Measurements from ENCODE around the gene HAPSTR1.

DNA sequence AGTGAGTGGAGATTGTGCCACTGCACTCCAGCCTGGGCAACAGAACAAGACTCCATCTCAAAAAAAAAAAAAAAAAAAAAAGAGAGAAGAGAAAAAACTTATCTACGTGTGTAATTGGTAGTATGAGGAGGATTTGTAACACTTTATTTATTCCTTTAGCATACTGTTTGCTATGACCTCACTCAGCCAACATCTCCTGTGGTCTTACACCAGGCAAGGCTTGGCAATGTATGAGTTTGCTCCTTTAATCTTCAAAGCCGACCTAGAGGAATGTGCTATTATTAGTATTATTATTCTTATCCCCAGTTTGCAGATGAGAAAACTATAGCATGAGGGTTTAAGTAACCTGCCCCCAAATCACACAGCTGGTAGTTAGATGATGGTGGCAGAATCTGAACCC is 35.8 kb upstream of the HAPSTR1 start:
- TF ChIP-seq, protein P1, sequence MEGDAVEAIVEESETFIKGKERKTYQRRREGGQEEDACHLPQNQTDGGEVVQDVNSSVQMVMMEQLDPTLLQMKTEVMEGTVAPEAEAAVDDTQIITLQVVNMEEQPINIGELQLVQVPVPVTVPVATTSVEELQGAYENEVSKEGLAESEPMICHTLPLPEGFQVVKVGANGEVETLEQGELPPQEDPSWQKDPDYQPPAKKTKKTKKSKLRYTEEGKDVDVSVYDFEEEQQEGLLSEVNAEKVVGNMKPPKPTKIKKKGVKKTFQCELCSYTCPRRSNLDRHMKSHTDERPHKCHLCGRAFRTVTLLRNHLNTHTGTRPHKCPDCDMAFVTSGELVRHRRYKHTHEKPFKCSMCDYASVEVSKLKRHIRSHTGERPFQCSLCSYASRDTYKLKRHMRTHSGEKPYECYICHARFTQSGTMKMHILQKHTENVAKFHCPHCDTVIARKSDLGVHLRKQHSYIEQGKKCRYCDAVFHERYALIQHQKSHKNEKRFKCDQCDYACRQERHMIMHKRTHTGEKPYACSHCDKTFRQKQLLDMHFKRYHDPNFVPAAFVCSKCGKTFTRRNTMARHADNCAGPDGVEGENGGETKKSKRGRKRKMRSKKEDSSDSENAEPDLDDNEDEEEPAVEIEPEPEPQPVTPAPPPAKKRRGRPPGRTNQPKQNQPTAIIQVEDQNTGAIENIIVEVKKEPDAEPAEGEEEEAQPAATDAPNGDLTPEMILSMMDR (conservative IDR thresholded peaks at IDR 0.05 in 1 of 2, IDR thresholded peaks at IDR 0.05 in 1 of 2; ENCODE audit: extremely low read depth in 1 of 2, insufficient read depth in 1 of 2, low read depth in 1 of 2, low read length in 2 of 2), result no peak
- TF ChIP-seq EZH2 (IDR thresholded peaks at IDR 0.05; ENCODE audit: borderline replicate concordance, low read length), result no peak

Measured in mammary epithelial cell (primary cell).